Measurements from ENCODE around the gene MAPKBP1. TPM values are rescaled to one million over a fixed set of nuclear protein-coding genes. Genes with fewer than 3 reads are reported as not detected.

Gene MAPKBP1
- total and polyA plus RNA-seq, 2 donors = 7.2 to 8.1 TPM

GRCh38 chr15:41780266-41780665, 6.0 kb downstream of the MAPKBP1 start:
- Histone ChIP-seq H3K27me3 (ENCODE audit: control insufficient read depth in 2 of 2, insufficient read depth in 1 of 2, low read length in 1 of 2) (no peaks in the 10 kb centered on the region), H3K27ac (ENCODE audit: low read depth in 1 of 2, low read length in 1 of 2) (peak overlapping the region in 1 of 2 donors; percentile 15), H3K36me3 (ENCODE audit: control insufficient read depth in 2 of 2, insufficient read depth in 2 of 2, low read length in 1 of 2) (no peaks in the 10 kb centered on the region), H3K9me3 (ENCODE audit: control insufficient read depth in 2 of 2, insufficient read depth in 1 of 2, low read length in 1 of 2) (no peaks in the 10 kb centered on the region), H3K4me1 (ENCODE audit: control insufficient read depth in 2 of 2, insufficient read depth in 2 of 2, low read length in 2 of 2) (peaks cover 31 to 48% of the 10 kb centered on the region in 2 donors), H3K4me3 (ENCODE audit: low read length in 2 of 2) (no peak overlapping the region)
- no peak for DNase-seq (ENCODE audit: low read depth in 6 of 9, low spot score in 9 of 9)
- 81% methylated on average over 2 of the region's 2 CpGs for WGBS

- 31% methylated on average over 1 of the region's 1 CpG for WGBS
- Histone ChIP-seq H3K36me3 (ENCODE audit: control insufficient read depth in 2 of 2, insufficient read depth in 2 of 2, low read length in 1 of 2) (no peaks in the 10 kb centered on the region), H3K4me3 (ENCODE audit: low read length in 2 of 2) (no peak overlapping the region), H3K27me3 (ENCODE audit: control insufficient read depth in 2 of 2, insufficient read depth in 1 of 2, low read length in 1 of 2) (no peaks in the 10 kb centered on the region), H3K4me1 (ENCODE audit: control insufficient read depth in 2 of 2, insufficient read depth in 2 of 2, low read length in 2 of 2) (peaks cover 26 to 43% of the 10 kb centered on the region in 2 donors), H3K27ac (ENCODE audit: low read depth in 1 of 2, low read length in 1 of 2) (peak overlapping the region in 1 of 2 donors; percentile 15), H3K9me3 (ENCODE audit: control insufficient read depth in 2 of 2, insufficient read depth in 1 of 2, low read length in 1 of 2) (no peaks in the 10 kb centered on the region)
- no peak for DNase-seq (ENCODE audit: low read depth in 6 of 9, low spot score in 9 of 9)
Measured at GRCh38 chr15:41780727-41781126, 6.4 kb downstream of the MAPKBP1 start.

- no peaks in the 10 kb centered on the region for H3K36me3 ChIP-seq (ENCODE audit: control insufficient read depth in 2 of 2, insufficient read depth in 2 of 2, low read length in 1 of 2)
- H3K4me3 ChIP-seq (ENCODE audit: low read length in 2 of 2) = no peak overlapping the region
- H3K27ac ChIP-seq (ENCODE audit: low read depth in 1 of 2, low read length in 1 of 2) = peak overlapping the region in 1 of 2 donors; percentile 12
- DNase-seq (ENCODE audit: low read depth in 6 of 9, low spot score in 9 of 9) = peak in 1 of 9 donors; percentile 53
- no peaks in the 10 kb centered on the region for H3K9me3 ChIP-seq (ENCODE audit: control insufficient read depth in 2 of 2, insufficient read depth in 1 of 2, low read length in 1 of 2)
- H3K4me1 ChIP-seq (ENCODE audit: control insufficient read depth in 2 of 2, insufficient read depth in 2 of 2, low read length in 2 of 2) = peaks cover 23 to 33% of the 10 kb centered on the region in 2 donors
- WGBS = 47% methylated on average over 5 of the region's 5 CpGs
- H3K27me3 ChIP-seq (ENCODE audit: control insufficient read depth in 2 of 2, insufficient read depth in 1 of 2, low read length in 1 of 2) = no peaks in the 10 kb centered on the region
Measured at GRCh38 chr15:41782371-41783282, 8.3 kb downstream of the MAPKBP1 start.

GRCh38 chr15:41783296-41783695, 9.0 kb downstream of the MAPKBP1 start:
- WGBS = 86% methylated on average over 1 of the region's 1 CpG
- H3K4me3 ChIP-seq (ENCODE audit: low read length in 2 of 2) = no peak overlapping the region
- peak overlapping the region in 1 of 2 donors; percentile 12 for H3K27ac ChIP-seq (ENCODE audit: low read depth in 1 of 2, low read length in 1 of 2)

GRCh38 chr15:41788262-41788661, 14.0 kb downstream of the MAPKBP1 start:
- H3K36me3 ChIP-seq (ENCODE audit: control insufficient read depth in 2 of 2, insufficient read depth in 2 of 2, low read length in 1 of 2) = no peaks in the 10 kb centered on the region
- DNase-seq (ENCODE audit: low read depth in 6 of 9, low spot score in 9 of 9) = no peak
- H3K9me3 ChIP-seq (ENCODE audit: control insufficient read depth in 2 of 2, insufficient read depth in 1 of 2, low read length in 1 of 2) = no peaks in the 10 kb centered on the region
- no peak overlapping the region for H3K27ac ChIP-seq (ENCODE audit: low read depth in 1 of 2, low read length in 1 of 2)
- peaks cover 25 to 43% of the 10 kb centered on the region in 2 donors for H3K4me1 ChIP-seq (ENCODE audit: control insufficient read depth in 2 of 2, insufficient read depth in 2 of 2, low read length in 2 of 2)
- no peak overlapping the region for H3K4me3 ChIP-seq (ENCODE audit: low read length in 2 of 2)
- no peaks in the 10 kb centered on the region for H3K27me3 ChIP-seq (ENCODE audit: control insufficient read depth in 2 of 2, insufficient read depth in 1 of 2, low read length in 1 of 2)
- 94% methylated on average over 3 of the region's 3 CpGs for WGBS

More at GRCh38 chr15:41783296-41783695, 9.0 kb downstream of the MAPKBP1 start:
- DNase-seq (ENCODE audit: low read depth in 6 of 9, low spot score in 9 of 9) = no peak
- Histone ChIP-seq H3K27me3 (ENCODE audit: control insufficient read depth in 2 of 2, insufficient read depth in 1 of 2, low read length in 1 of 2) (no peaks in the 10 kb centered on the region), H3K36me3 (ENCODE audit: control insufficient read depth in 2 of 2, insufficient read depth in 2 of 2, low read length in 1 of 2) (no peaks in the 10 kb centered on the region), H3K9me3 (ENCODE audit: control insufficient read depth in 2 of 2, insufficient read depth in 1 of 2, low read length in 1 of 2) (no peaks in the 10 kb centered on the region), H3K4me1 (ENCODE audit: control insufficient read depth in 2 of 2, insufficient read depth in 2 of 2, low read length in 2 of 2) (peaks cover 22 to 33% of the 10 kb centered on the region in 2 donors)

GRCh38 chr15:41789236-41789635, 15.0 kb downstream of the MAPKBP1 start:
- Histone ChIP-seq H3K27ac (ENCODE audit: low read depth in 1 of 2, low read length in 1 of 2) (peak overlapping the region in 1 of 2 donors; percentile 18), H3K36me3 (ENCODE audit: control insufficient read depth in 2 of 2, insufficient read depth in 2 of 2, low read length in 1 of 2) (no peaks in the 10 kb centered on the region), H3K4me3 (ENCODE audit: low read length in 2 of 2) (no peak overlapping the region), H3K4me1 (ENCODE audit: control insufficient read depth in 2 of 2, insufficient read depth in 2 of 2, low read length in 2 of 2) (peaks cover 22 to 38% of the 10 kb centered on the region in 2 donors), H3K9me3 (ENCODE audit: control insufficient read depth in 2 of 2, insufficient read depth in 1 of 2, low read length in 1 of 2) (no peaks in the 10 kb centered on the region), H3K27me3 (ENCODE audit: control insufficient read depth in 2 of 2, insufficient read depth in 1 of 2, low read length in 1 of 2) (no peaks in the 10 kb centered on the region)
- DNase-seq (ENCODE audit: low read depth in 6 of 9, low spot score in 9 of 9) = no peak
- 42% methylated on average over 4 of the region's 4 CpGs for WGBS

GRCh38 chr15:41789662-41790061, 15.4 kb downstream of the MAPKBP1 start:
- no peak for DNase-seq (ENCODE audit: low read depth in 6 of 9, low spot score in 9 of 9)
- H3K27ac ChIP-seq (ENCODE audit: low read depth in 1 of 2, low read length in 1 of 2) = no peak overlapping the region
- H3K9me3 ChIP-seq (ENCODE audit: control insufficient read depth in 2 of 2, insufficient read depth in 1 of 2, low read length in 1 of 2) = no peaks in the 10 kb centered on the region
- H3K4me3 ChIP-seq (ENCODE audit: low read length in 2 of 2) = no peak overlapping the region
- H3K27me3 ChIP-seq (ENCODE audit: control insufficient read depth in 2 of 2, insufficient read depth in 1 of 2, low read length in 1 of 2) = no peaks in the 10 kb centered on the region
- H3K4me1 ChIP-seq (ENCODE audit: control insufficient read depth in 2 of 2, insufficient read depth in 2 of 2, low read length in 2 of 2) = peaks cover 22 to 38% of the 10 kb centered on the region in 2 donors
- no peaks in the 10 kb centered on the region for H3K36me3 ChIP-seq (ENCODE audit: control insufficient read depth in 2 of 2, insufficient read depth in 2 of 2, low read length in 1 of 2)

GRCh38 chr15:41790169-41790568, 15.9 kb downstream of the MAPKBP1 start:
- Histone ChIP-seq H3K9me3 (ENCODE audit: control insufficient read depth in 2 of 2, insufficient read depth in 1 of 2, low read length in 1 of 2) (no peaks in the 10 kb centered on the region), H3K4me1 (ENCODE audit: control insufficient read depth in 2 of 2, insufficient read depth in 2 of 2, low read length in 2 of 2) (peaks cover 22 to 38% of the 10 kb centered on the region in 2 donors), H3K27ac (ENCODE audit: low read depth in 1 of 2, low read length in 1 of 2) (no peak overlapping the region), H3K4me3 (ENCODE audit: low read length in 2 of 2) (no peak overlapping the region), H3K36me3 (ENCODE audit: control insufficient read depth in 2 of 2, insufficient read depth in 2 of 2, low read length in 1 of 2) (no peaks in the 10 kb centered on the region), H3K27me3 (ENCODE audit: control insufficient read depth in 2 of 2, insufficient read depth in 1 of 2, low read length in 1 of 2) (no peaks in the 10 kb centered on the region)
- 90% methylated on average over 3 of the region's 3 CpGs for WGBS
- no peak for DNase-seq (ENCODE audit: low read depth in 6 of 9, low spot score in 9 of 9)

- no peak overlapping the region for H3K4me3 ChIP-seq (ENCODE audit: low read length in 2 of 2)
- H3K27ac ChIP-seq (ENCODE audit: low read depth in 1 of 2, low read length in 1 of 2) = peak overlapping the region; percentile 15 to 40
- 11% methylated on average over 5 of the region's 5 CpGs for WGBS
- DNase-seq (ENCODE audit: low read depth in 6 of 9, low spot score in 9 of 9) = peak in 1 of 9 donors; percentile 40
- no peaks in the 10 kb centered on the region for H3K36me3 ChIP-seq (ENCODE audit: control insufficient read depth in 2 of 2, insufficient read depth in 2 of 2, low read length in 1 of 2)
- no peaks in the 10 kb centered on the region for H3K9me3 ChIP-seq (ENCODE audit: control insufficient read depth in 2 of 2, insufficient read depth in 1 of 2, low read length in 1 of 2)
- H3K27me3 ChIP-seq (ENCODE audit: control insufficient read depth in 2 of 2, insufficient read depth in 1 of 2, low read length in 1 of 2) = no peaks in the 10 kb centered on the region
- H3K4me1 ChIP-seq (ENCODE audit: control insufficient read depth in 2 of 2, insufficient read depth in 2 of 2, low read length in 2 of 2) = peaks cover 24 to 41% of the 10 kb centered on the region in 2 donors
Measured at GRCh38 chr15:41790756-41791546, 16.7 kb downstream of the MAPKBP1 start.

All from thymus (tissue), 11 donors.